AG09309 (cell line): ENCODE results near the gene NPHP1.

Experiments used
- DNase-seq: peaks from one replicate; pipeline ENCODE4 v3.0.0-alpha.2; 2010; ENCODE audit warnings: low read depth
- H3K4me3 ChIP-seq: 2 replicates; pipeline ENCODE4 v1.5.1; 2011; ENCODE audit warnings: mild to moderate bottlenecking, low read depth, low read length, moderate library complexity; ENCODE audit not compliant: control insufficient read depth
- TF ChIP-seq, protein P1 (sequence below): IDR thresholded peaks from 2 replicates; pipeline ENCODE4 v1.5.1; 2011; ENCODE audit warnings: mild to moderate bottlenecking, low read depth, low read length, inconsistent platforms; ENCODE audit not compliant: insufficient read depth, control insufficient read depth; ENCODE audit errors: missing control alignments

NPHP1 gene

GRCh38 chr2:110140401-110140800, 64.4 kb downstream of the NPHP1 start:
- TF ChIP-seq, protein P1, sequence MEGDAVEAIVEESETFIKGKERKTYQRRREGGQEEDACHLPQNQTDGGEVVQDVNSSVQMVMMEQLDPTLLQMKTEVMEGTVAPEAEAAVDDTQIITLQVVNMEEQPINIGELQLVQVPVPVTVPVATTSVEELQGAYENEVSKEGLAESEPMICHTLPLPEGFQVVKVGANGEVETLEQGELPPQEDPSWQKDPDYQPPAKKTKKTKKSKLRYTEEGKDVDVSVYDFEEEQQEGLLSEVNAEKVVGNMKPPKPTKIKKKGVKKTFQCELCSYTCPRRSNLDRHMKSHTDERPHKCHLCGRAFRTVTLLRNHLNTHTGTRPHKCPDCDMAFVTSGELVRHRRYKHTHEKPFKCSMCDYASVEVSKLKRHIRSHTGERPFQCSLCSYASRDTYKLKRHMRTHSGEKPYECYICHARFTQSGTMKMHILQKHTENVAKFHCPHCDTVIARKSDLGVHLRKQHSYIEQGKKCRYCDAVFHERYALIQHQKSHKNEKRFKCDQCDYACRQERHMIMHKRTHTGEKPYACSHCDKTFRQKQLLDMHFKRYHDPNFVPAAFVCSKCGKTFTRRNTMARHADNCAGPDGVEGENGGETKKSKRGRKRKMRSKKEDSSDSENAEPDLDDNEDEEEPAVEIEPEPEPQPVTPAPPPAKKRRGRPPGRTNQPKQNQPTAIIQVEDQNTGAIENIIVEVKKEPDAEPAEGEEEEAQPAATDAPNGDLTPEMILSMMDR: no peak
- DNase-seq: no peak
- H3K4me3 ChIP-seq: no peak overlapping the region

DNA sequence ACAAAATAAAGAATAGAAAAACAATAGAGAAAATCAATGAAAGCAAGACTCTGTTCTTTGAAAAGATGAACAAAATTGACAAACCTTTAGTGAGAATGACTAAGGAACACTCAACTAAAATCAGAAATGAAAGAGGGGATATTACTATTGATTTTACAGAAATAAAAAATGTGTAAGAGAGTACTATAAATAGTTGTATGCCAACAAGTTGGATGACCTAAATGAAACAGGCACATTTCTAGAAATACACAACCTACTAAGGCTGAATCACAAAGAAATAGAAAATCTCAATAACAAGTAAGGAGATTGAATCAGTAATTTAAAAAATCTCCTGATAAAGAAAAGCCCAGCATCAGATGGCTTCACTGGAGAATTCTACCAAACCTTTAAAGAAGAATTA, 70.8 kb downstream of the NPHP1 start:
- no peak for DNase-seq
- H3K4me3 ChIP-seq: no peak overlapping the region
- TF ChIP-seq, protein P1: no peak

DNA sequence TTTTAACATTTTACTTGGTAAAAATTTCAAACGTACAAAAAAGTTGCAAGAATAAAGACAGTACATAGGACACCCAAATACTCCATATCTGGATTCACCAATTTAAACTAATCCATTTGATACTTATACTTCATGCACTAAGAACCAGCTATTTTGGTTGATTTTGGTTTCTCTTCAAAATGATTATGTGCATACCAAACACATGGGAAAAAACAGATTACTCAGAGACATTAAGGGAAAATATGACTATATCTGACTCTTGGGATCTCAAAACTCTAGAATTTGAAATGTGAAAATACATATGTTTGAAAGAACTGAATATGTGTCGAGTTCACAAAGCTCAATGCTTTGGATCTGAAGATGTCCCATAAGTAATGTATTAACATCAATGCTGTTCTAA, 73.6 kb downstream of the NPHP1 start:
- no peak for DNase-seq
- TF ChIP-seq, protein P1: no peak
- H3K4me3 ChIP-seq: no peak overlapping the region

GRCh38 chr2:110130757-110131156, 74.1 kb downstream of the NPHP1 start:
- no peak overlapping the region for H3K4me3 ChIP-seq
- TF ChIP-seq, protein P1: no peak
- DNase-seq: no peak

- TF ChIP-seq, protein P1: no peak
- no peak for DNase-seq
- H3K4me3 ChIP-seq: no peak overlapping the region
Measured at GRCh38 chr2:110126906-110127305, 77.9 kb downstream of the NPHP1 start.

DNA sequence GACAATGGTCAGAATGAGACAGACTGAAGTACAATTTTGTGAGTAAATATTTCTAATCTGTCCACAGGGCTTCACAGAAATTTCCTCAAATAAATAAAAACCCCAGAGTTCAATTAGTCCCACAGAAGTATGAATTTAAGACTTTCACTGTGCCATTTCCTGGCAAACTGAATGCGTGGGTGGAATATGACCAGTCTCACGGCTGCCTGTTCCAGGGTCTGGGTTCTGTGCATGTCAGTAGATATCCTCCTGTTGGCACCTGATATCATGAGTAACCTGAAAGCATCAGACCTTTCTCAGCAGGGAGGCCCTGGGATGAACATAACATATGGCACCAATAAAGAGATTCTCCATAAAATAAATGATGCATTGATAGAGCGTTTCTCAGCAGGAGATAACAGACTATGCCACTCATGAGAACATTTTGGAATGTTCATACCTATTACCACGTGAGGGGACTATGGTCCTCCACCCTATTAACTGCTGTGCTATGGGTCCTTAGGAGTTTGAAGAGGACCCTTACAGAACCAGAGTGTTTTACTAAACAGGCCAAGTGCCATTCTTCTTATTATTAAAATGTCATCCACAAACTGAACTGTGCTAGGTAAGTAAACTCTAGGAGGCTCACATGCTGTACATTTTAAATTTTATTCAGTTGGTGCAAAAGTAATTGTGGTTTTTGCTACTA, 78.6 kb downstream of the NPHP1 start:
- TF ChIP-seq, protein P1: no peak
- no peak overlapping the region for H3K4me3 ChIP-seq
- DNase-seq: peak; percentile 50
